OCI-M1 (cell line): Measurements from ENCODE around the gene CACNA1B.
"Not testable (repeated sequence)": the region's sequence is repeated elsewhere in the genome, so short reads cannot be mapped to it uniquely, and the experiment has no call there.

ENCODE experiments used
- DNase-seq: peaks from one replicate; lab custom pipeline; 2025; lab: John Stamatoyannopoulos, UW

The CACNA1B gene

DNA sequence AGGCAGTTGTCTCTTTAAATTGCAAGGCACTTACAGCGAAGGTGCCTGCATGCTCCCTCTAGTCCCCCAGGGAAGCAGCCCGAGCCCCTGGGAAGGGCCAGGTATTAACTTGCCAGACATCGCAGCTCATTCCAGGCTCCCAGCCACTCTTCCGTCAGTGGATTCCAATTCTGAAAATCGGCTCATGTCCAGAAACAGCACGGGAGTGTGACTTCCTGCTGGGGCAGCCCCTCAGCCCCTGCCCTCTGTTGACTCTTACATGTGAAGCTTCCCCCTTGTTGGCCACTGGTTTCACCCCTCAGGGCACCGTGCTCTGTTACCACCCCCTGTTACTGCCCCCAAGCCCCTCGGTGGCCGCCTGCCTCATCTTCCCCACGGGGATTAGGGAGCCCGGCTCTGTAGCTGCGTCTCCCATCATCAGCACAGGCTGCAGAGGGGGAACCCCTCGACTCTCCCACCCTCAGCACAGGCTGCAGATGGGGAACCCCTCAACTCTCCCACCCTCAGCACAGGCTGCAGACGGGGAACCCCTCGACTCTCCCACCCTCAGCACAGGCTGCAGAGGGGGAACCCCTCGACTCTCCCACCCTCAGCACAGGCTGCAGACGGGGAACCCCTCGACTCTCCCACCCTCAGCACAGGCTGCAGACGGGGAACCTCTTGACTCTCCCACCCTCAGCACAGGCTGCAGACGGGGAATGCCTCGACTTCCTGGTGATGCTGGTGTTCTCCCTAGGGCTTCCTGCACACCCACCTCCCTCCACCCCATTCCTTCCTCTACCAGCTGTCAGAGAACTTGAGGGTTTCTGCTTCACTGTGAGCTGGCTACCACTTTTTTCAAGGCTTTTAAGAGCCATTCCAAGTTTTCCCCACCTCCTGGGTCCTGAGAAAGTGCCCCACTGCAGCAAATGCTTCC lies 11.1 kb upstream of the CACNA1B start:
- no peak for DNase-seq

- no peak for DNase-seq
Measured at GRCh38 chr9:137870432-137870831, 7.2 kb upstream of the CACNA1B start.

DNA sequence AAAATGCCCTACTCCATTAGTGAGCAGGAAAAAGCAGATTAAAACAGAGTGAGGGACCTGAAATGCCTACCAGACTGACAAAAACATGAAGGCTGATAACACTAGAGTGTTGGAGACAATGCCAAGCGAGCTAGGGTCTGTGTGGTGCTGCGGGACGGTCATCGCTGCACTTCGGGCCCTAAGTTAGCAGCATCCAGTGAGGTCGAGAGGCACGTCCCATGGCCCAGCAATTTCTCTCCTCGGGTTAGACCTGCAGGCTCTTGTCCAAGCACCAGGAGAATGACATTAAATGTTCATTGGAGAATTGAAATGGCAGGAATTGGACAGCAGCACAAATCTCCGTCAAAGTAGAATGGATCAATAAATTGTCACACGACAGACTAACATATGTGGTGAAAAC lies 5.3 kb upstream of the CACNA1B start:
- DNase-seq, result no peak

- no peak for DNase-seq
Measured at GRCh38 chr9:137873408-137873807, 4.2 kb upstream of the CACNA1B start.

GRCh38 chr9:137873858-137874362 lies 3.7 kb upstream of the CACNA1B start:
- peak; percentile 13 for DNase-seq

- no peak for DNase-seq
Measured at GRCh38 chr9:137875354-137875753, 2.2 kb upstream of the CACNA1B start.

GRCh38 chr9:137875846-137876245 lies 1.7 kb upstream of the CACNA1B start:
- DNase-seq, result no peak

DNA sequence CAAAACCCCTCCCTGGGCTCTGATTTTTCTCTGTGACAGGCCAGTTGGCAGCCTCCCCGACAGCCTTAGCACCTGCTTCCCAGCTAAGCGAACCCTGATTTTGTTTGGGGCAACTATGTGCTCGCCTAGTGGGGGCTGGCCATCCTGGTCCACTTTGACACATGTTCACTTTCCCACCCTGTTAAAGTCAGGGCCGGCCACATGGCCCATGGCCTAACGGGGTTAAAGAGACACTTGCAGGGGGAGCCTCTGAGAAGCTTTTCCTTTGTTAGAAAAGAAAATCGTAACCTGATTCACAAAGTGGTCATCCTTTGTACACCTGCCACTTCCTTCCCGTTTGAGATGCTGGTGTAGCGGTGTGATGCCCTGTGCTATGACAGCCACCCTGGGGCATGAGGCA lies 1.3 kb upstream of the CACNA1B start:
- DNase-seq, result no peak

GRCh38 chr9:137876781-137877386 lies 698 bp upstream of the CACNA1B start:
- no peak for DNase-seq

- DNase-seq, result no peak
Measured at GRCh38 chr9:137878146-137878941, 762 bp downstream of the CACNA1B start.

DNA sequence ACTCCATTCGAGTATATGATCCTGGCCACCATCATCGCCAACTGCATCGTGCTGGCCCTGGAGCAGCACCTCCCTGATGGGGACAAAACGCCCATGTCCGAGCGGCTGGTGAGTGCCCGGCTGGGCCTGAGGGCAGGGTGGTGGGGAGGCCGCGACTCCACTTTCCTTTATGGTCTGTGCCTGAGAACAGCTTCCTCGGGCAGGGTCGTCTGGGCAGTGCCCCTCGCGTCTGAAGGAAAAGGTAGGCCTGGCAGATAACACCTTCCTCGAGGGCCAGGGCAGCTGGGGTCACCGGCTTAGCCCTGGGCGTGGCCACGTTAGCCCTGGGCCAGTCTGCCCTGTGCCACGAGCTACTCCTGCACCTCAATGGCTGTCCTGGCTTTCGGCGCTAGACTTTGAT lies 1.5 kb downstream of the CACNA1B start:
- no peak for DNase-seq

- no peak for DNase-seq
Measured at GRCh38 chr9:137879566-137880150, 2.1 kb downstream of the CACNA1B start.

DNA sequence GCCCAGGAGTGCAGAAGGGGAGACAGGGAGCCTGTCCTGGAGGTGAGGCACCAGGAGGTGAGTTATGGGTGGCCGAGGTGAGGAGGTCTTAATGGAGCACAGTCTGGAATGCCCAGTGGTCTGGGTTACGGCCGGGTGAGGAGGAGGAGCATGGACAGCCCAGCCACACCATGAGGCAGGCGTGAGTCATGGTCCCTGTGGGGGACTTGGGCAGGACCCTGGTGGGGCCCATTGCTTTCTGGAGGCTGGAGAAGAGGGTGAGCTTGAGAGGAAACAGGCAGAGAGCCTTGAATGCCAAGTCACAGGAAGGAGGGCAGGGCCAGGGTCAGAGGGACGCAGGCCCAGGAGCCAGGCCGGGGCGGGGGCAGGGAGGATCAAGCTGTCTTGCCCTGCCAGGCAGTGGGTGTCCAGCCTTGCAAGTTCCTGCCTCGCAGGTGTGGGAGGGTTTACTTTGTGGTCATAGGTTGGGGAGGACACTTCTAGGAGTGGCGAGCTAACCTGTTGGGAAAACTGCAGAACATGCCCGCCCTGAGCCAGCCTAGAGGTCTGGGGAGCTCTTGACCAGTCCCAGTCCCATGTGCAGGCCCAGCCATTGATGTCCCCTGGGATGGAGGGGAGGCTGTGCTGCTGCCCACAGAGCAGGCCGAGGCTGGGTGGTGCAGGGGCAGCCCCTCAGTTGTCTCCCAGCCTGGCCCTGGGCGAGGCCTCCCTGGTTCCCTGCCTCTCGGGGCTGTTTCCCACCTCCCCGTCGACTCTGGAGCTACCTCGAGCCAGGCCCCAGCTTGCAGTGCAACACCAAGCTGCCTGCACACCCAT lies 2.8 kb downstream of the CACNA1B start:
- DNase-seq, result no peak

DNA sequence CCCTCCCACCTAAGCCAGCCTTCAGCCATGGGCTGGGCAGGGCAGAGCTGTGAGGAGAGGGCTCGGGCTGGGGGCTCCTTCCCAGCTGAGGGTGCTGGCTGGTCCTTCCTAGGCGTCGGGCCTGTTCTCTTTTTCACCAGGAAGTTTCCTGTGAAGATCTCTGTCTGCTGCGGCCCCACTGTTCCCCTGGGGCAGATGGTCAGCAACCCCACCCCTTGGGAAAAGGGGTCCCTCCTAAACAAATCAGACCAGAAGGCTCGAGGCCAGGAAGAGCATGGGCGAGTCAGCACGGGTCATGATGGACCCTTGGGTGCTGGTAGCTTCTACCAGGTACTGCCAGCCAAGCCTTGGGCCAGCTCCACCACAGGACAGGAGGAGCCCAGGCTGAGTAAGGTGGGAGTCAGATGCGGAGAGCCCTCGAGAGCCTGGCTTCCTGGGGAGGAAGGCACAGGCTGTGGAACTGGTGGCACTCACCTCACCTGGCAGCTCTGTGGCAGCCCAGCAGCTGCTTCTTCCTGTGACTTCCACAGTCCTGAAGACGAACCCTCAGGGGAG lies 3.5 kb downstream of the CACNA1B start:
- DNase-seq, result no peak

DNA sequence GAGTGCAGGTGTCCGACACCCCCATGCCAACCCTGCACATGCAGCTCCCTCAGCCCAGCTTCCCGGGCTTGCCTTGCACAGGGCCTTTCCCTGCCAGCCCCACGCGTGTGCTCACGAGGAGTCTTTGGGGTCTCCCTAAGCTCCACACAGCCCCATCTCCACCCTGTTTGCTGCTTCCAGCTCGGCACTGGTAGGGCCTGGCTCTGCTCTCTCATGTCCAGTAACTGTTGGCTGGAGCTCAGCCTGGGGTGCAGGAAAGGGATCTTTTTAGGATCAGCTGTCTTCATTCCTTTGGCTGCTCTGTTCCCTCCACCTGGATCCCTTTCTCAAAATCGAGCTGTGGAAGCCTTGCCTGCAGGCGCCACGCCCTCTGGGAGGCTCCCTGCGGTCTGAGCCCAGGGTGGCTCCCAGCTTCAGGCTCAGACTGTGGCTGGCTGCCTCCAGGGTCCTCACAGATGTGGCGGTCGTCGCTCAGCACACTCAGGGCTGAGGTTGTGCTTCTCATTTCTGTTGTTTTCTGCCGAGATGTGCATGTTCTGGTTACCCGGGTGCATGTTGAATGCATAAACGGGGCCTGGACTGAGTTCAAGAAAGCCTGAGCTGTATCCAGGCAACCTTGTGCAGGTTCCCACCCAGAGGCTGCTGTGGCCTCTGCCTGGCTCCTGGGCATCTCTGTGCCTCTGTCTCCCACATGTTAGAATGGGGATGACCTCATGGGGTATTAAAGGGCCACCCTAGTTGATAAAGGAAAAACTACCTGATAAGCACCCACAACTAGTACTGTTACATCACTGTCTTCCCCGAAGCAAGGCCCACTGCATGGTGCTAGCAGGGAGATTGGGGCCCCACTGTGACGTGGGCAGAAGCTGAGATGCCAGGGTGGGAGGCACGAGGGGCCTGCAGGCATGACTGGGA lies 4.3 kb downstream of the CACNA1B start:
- DNase-seq, result no peak

- DNase-seq, result no peak
Measured at GRCh38 chr9:137882506-137882821, 4.9 kb downstream of the CACNA1B start.

DNA sequence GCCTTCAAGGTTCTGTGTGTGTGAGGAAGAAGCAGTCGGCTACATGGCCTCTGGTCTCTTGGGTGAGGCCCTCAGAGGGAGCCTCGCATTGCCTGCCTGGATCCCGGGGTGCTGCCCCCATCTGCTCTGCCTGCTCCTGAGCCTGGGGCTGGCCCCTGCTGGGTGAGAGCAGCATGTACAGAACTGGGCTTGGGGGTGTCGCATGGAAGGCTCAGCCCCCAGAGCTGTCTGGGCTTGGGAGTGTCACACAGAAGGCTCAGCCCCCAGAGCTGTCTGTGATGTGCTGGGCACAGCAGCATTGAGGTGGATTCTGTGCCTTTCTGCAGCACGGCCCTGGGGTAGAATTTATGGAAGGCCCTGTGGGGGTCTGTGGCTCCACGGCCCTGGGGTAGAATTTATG lies 6.4 kb downstream of the CACNA1B start:
- not testable (repeated sequence) for DNase-seq

DNA sequence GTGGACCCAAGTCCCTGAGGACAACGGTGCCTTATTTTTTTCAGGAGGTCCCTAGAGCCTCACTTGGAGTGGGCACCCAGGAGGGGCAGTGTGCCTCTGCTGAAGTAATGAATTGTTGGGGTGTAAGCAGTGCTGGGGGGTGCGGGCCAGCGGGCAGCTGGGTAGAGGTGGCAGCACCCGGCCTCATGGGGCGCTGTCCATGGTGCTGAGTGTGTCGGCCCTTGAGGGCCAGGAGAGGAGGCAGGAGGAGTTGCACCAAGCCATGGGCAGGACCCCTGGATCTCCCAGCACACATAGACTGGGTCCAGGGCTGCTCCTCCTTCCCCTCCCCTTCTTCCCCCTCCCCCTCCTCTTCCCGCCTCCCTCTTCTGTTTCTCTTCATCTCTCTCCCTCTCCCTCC lies 7.0 kb downstream of the CACNA1B start:
- peak; percentile 13 for DNase-seq

DNA sequence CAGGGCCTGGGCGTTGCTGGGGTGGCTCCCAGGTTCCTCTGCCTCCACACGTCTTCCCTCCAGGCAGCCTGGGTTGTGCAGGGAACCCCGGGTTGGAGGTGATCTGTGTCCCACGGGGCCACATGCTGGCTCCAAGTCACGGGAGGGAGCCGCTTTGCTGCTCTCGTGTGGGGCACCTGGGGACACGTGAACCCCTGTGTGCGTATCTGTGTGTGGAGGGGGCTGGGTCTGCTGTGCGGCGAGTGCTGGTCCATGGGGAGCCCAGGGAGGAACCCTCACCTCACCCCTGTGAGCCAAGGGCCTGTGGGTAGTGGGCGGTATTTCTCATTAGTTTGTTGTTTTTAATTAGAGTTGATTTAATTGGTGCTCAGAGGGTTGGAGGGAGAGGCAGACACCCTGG lies 7.5 kb downstream of the CACNA1B start:
- not testable (repeated sequence) for DNase-seq

- DNase-seq, result not testable (repeated sequence)
Measured at GRCh38 chr9:137888621-137889020, 11.0 kb downstream of the CACNA1B start.
